NCI-H1436 treated with DMSO at 0.1 percent for 48 hours (cell line): ENCODE data around the gene DIP2C.
A peak's percentile ranks its signal among the peaks of the same experiment; 100 is the strongest.
"Not testable (repeated sequence)": the region's sequence is repeated elsewhere in the genome, so short reads cannot be mapped to it uniquely, and the experiment has no call there.

Source experiments
- DNase-seq: peaks from one replicate; lab custom pipeline; 2025; lab: John Stamatoyannopoulos, UW

Gene DIP2C

DNA sequence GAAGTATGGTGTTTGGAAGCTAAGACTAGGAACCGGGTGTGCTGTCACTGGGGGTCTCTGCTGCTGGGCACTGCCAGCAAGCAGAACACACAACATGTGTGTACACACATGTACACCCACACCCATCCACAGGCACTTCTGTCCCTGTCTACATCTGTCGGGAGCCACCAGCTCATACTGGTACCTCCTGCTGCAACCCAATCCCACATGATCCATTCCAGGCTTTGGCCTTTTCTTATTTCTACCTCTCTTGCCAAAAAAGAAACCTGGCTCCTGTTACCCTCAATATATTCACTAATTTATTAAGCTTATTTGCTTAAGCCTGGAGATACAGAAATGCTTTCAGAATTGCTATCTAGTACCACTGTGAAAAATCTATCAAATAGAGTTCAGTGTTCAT is 246.0 kb downstream of the DIP2C start:
- DNase-seq: no peak

DNA sequence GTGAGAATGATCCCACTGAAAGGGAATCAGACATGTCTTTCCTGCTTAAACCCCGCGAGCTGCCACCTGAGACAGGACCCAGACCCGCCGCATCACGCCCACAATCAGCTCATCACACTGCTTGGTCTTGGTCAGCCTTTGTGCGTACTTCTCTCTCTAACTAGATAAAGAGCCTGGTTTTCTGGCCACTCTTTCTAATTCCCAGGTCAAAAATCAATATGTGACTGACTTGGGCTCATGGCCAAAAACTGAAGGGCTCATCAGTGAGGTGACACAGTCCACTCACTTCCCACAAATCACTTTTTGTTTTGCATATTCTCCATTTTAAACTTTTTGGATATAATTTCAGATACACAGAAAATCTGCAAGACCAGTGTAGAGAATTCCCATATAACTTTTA is 247.3 kb downstream of the DIP2C start:
- DNase-seq: no peak

DNA sequence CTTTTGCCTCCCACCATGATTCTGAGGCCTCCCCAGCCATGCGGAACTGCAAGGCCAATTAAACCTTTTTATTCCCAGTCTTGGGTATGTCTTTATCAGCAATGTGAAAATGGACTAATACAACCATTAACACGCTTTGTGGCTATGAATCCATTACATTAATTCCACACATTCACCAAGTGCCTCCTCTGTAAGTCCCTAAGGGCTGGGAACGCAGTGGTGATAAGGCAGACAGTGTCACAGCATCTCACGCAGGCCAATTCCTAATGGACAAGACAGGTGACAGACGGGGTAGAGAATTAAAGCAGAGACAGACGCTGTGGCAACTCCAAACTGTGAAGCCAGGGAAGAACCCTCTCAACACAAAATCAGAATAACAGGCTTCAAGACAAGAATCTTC is 247.8 kb downstream of the DIP2C start:
- no peak for DNase-seq

DNA sequence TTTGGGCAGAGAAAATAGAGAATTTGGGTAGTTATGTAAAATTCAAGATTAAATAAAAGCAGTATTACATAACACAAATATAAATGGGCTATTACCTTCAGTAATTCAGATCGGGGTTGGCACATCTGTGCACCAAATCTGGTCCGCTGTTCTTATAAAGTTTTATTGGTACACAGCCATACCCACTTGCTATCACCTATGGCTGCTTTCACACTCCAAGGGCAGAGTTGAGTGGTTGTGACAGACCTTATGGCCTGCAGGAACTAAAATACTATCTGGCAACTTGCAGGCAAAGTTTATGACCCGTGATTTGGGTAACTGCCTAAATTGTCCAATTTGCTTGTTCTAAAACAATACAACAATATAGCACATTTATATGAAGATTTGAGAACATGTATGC is 249.3 kb downstream of the DIP2C start:
- DNase-seq: no peak

DNA sequence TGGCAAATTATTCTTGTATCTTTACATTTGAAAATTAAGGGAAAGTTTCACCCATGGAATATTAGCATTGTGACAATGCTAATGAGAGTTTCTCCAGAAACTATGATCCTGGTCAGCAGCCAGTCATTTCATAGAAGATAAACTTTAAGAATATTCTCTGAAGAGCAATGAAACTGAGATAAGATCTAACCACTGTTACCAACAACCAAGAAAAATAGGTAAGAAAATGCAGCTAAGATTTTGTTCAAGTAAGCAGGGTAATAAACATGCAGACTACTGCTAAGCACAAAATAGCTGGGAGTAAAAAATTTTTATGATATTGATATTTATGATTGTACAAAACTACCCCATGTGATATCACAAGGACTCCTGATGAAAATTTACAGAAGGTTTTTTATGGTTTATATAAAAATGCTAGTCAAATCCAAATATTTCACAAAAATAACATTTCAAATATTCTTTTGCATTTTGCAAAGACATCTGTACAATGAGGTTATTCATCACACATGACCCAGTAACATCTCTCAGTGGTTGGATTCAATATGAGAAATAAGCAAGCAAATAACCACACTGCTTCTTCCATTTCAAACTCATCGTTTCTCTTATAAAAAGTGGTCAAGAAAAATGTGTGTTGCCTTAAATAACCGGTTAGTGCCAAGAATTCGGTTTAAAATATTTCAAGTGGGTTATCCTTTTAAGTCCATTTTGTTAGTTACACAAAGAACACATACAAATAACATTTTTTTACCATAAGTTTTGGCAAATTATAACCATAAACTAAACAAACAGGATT is 251.6 kb downstream of the DIP2C start:
- DNase-seq: no peak

DNA sequence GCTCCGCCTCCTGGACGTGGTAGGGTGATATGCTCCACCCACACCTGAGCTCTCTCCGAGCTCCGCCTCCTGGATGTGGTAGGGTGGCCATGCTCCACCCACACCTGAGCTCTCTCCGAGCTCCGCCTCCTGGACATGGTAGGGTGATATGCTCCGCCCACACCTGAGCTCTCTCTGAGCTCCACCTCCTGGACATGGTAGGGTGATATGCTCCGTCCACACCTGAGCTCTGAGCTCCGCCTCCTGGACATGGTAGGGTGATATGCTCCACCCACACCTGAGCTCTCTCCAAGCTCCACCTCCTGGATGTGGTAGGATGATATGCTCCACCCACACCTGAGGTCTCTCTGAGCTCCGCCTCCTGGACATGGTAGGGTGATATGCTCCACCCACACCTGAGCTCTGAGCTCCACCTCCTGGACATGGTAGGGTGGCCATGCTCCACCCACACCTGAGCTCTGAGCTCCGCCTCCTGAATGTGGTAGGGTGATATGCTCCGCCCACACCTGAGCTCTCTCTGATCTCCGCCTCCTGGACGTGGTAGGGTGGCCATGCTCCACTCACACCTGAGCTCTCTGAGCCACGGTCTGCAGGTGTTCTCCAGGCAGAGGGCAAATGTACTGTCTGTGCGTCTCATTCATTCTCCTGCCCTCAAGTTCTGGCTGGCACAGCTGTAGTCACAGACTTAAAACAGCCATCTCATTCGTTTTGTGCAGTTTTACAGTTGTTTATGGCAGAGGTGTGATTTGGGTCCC is 252.4 kb downstream of the DIP2C start:
- no peak for DNase-seq

DNA sequence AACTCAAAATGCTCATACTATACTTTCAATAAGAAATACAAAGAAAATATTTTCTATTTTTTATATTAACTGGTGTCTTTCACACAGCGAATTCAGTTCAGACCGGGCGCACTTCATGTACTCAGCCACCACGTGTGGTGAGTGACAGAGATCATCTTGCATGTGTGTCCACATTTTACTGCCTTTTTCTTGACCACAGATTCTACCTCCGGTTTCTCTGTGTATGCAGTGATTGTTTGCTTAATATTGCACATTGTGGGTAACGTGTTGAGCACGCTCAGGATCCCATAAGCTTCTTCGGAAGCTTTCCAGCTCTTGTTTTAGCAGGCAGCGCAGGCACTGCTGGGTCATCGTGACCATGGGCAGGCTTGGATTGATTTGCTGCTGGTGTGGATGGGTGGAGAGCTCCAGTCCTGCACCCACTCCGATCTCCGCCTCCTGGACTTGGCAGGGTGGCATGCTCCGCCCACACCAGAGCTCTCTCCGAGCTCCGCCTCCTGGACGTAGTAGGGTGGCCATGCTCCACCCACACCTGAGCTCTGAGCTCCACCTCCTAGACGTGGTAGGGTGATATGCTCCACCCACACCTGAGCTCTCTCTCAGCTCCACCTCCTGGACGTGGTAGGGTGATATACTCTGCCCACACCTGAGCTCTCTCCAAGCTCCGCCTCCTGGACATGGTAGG is 253.3 kb downstream of the DIP2C start:
- DNase-seq: no peak

DNA sequence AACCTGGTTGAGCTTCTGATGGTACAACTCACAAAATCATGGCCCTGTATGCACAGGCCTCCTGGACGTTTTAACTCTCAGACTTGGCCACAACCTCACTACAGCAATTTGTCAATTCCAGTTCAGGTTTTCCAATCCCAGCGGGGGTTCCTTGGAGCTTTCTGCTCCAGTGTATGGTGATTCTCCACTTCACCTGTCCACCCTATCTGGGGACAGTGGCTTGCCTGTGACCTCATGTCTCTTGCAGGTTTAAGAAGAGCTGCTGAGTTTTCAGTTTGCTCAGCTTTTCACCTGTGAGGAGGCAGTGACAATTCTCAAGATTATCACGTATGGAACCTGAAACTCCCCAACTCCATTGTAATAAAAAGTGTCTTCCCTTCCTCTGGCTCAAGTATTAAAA is 254.1 kb downstream of the DIP2C start:
- DNase-seq: no peak

DNA sequence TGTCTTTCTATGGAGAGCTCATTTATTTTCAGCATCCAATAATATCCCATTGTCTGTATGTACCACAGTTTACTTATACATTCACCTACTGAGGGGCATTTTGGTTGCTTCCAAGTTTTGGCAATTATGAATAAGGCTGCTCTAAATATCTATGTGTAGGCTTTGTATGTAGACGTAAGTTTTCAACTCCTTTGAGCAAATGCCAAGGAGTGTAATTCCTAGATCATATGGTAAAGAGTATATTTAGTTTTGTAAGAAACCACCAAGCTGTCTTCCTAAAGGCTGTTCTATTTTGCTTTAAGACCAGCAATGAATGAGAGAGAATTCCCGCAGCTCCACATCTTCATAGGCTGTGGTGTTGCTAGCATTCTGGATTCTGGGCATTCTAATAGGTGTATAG is 259.8 kb downstream of the DIP2C start:
- DNase-seq: no peak

DNA sequence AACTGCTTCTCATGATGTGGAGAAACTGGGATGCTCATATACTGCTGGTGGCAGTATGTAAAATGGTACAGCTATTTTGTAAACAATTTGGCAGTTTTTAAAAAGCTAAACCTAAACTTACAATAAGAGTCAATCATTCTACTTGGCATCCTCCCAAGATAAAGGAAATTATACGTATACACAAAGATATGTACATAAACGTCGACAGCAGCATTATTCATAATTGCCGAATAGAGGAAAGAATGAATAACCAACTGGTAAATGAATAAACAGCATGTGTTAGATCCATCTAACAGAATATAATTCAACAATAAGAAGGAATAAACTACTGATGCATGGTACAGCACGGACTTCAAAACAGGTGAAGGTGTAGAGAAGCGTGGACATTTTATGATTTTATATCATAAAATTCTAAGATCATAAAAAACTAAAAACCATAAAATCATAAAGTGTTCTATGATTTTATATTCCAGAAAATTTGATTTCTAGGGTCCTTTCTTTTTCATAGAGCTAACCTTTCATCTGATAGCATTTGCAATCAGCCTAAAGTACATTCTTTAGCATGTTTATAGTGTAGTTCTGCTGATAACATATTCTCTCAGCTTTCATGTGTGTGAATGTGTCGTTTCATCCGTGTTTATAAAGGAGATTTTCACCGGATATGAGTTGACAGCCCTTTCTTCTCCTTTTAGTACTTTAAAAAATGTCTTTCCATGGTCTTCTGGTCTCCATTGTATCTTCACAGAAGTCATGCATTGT is 261.5 kb downstream of the DIP2C start:
- DNase-seq: peak; percentile 54

DNA sequence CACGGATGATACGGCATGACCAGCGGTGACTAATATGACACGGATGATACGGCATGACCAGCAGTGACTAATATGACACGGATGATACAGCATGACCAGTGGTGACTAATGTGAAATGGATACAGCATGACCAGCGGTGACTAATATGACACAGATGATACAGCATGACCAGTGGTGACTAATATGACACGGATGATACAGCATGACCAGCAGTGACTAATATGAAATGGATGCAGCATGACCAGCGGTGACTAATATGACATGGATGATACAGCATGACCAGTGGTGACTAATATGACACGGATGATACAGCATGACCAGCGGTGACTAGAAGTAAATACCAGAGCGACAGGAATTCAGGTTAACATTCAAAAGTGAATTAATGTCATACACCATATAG is 264.1 kb downstream of the DIP2C start:
- not testable (repeated sequence) for DNase-seq

DNA sequence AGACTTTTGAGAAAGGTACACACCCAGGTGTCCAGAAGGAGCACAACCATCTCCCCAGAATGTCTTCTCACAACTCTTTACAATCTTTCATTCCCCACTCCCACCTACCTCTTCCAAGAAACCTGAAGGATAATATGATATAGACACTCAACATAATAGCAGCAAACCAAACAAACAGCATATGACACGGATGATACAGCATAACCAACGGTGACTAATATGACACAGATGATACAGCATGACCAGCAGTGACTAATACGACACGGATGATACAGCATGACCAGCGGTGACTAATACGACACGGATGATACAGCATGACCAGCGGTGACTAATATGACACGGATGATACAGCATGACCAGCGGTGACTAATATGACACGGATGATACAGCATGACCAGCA is 264.7 kb downstream of the DIP2C start:
- not testable (repeated sequence) for DNase-seq

DNA sequence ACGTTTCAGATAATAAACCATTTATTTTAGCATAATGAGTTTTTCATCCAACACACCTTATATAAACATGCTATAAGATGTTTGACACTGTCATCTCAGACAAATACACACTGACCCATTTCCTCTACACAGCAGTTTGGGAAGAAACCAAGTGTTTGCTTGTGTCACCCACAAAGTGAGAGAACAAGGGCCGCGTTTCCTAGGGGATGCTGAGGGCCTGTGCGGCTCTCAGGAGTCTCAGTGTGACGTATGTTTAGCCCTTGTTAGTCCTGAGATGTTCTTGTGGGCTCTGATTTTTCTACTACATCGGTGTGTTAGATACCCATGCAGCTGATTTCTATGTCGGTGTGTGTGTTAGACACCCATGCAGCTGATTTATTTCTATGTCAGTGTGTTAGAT is 266.3 kb downstream of the DIP2C start:
- no peak for DNase-seq

DNA sequence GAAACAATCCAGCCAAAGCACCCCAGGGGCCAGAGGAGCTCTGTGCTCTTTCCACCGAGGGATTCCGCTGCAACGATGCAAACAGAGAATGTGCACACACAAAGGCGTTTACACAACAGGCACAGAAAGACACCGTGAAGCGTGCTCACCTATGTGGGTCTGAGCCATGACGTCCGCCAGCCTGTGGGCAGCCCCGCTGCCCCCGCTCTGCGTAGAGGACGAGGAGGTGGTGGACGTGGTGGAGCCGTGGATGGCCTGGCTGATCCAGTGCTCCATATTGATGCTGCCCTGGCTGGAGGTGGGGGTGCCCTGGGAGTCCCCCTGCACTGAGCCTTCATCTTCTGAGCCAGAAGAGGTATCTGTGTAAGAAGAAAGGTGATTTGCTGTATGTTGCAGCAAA is 266.8 kb downstream of the DIP2C start:
- DNase-seq: no peak

DNA sequence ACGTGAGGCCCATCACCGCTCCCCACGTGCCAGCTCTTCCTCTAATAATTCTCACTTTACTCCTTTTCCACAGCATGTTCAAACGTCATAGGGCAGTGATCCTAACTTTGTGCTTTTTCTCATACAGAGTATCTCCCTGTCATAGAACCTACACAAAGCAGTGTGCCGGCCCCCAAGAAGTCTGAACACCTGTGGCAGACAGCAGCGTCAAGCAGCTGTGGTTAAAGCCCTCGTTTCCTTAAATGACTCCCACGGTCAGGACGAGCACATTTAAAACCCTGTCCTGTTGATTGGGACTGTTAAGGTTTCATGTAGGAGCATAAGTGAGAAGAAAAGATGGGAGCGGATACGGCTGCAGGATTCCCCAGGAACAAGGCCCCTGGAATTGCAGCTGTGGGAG is 267.2 kb downstream of the DIP2C start:
- no peak for DNase-seq

DNA sequence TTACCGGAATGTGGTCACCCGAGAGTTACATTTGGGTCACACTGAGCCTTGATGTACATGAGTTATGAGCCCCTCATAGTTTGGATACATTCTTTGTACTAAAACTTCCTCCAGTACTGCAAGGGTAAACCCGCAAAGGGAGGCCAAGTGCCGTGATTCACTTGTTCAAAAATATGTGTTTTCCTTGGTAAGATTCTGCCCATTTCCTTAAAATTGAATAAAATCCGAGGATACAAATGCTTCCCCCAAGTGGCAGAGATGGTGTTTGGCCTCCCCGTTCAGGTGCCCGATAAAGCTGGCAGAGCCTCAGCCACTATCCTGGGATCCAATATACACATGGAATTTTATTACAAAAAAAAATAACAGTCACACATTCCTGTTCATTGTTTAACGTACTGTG is 268.3 kb downstream of the DIP2C start:
- no peak for DNase-seq

DNA sequence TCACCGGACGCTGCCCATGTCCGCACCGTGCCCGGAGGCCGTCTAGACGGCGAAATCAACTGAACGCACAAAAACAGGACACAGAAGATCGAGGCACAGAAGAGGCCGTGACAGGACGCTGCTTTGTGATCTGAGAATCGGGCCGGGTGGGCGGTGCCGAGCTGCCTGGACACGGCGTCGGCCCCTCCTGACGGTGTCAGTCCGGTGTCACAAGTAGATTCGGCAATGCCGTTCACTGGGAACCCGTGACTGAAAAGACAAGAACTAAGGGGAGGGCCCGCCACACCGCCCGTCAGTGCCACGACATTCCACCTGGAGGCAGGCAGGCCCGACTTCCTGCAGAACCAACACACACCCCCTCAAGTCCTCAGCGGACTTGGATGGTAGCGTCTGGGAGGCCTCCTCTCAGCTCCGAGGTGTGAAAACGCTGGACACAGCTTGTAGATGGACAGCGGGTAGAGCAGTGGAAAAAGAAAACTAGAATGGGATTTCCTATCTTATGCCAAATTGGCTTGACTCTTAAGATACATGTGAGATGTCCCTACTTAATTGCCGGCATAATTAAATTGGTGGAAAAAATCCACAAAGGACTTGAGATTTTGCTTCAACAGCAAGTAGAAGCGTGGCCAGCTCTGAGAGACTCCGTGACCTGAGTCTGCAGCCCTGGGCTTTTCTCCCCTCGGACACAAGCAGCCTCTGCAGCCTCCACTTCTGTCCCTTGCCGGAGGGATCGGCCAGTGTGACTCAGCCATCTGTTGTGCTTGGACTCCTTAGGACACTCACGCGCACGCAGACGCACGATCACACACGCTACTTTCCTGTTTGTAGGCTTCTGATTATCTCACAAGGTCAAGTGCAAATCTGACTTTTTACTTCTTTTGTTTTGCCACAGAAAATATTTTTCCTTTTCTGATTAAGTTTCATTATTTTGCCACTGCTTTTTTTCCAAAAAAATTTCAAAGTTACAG is 269.0 kb downstream of the DIP2C start:
- no peak for DNase-seq

DNA sequence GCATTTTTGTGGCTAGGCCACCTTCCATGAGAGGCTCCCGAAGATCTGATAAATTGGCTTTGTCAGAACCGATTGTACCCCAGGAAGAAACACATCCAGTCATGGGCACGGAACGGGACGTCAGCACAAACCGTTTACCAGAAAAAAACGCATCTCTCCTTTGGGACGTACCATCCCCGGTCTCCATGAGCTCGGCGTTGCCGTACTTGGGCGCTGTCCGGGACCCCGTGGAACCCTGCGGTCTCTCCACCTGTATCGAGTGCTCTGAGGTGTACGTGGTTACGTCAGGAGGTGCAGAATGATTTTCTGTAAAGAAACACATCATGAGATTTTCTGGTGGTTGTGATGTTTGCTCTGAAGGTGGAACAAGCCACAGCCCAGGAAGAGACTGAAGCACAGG is 270.6 kb downstream of the DIP2C start:
- no peak for DNase-seq

DNA sequence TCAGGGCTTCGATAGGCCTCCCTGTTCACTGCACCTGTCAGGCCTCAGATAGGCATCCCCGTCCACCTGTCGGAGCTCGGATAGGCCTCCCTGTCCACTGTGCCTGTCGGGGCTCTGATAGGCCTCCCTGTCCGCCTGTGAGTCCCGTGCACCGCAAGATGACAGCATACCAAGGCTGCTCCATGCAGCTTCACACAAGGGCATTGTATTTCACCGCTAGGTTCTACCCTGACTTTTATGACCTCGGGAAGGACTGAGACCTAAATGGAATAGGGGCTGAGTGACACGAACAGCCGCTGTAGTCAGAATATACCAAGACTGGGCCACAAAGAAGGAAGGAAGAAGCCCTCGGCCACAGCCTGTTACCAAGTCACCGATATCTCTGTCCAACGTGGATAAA is 271.2 kb downstream of the DIP2C start:
- no peak for DNase-seq

DNA sequence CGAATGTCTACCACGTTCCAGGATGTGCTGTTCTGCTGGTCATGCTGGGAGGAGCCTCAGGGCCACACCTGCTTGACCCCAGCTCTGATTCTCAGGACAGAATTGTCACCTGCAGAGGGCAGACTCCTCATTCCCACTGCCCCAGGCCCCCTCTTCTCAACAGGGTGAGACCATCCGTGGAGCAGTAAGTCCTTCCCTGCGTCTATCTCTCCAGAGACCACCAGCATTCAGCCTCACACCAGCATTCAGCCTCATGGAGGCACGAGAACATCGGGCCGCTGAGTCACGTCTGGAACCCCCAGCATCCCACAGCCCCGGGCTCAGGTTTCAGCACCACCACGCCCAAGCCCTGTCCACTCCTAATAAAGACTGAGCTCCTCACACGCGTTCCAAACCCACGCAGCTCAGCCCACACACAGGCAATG is 273.4 kb downstream of the DIP2C start:
- no peak for DNase-seq

DNA sequence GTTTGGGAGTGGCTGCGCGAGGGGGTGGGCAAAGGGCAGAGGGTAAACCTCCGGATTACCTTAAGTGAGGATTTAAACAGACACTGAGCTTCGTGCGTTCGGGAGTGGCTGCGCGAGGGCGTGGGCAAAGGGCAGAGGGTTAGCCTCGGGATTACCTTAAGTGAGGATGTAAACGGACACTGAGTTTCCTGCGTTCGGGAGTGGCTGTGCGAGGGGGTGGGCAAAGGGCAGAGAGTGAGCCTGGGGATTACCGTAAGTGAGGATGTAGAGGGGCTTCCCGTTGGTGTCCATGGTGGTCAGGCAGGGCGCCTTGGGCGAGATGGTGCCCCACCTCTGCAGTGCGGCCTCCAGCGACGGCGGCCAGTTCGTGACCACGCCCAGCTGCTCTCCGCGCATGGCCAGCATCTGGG is 275.8 kb downstream of the DIP2C start:
- DNase-seq: no peak
